ENCODE data around the gene RAB26. TPM values are rescaled to one million over a fixed set of nuclear protein-coding genes. Genes with fewer than 3 reads are reported as not detected.

The RAB26 gene
- polyA plus RNA-seq, 1 donor (not counting 4 experiments of a cell fraction or from before 2014, with no cell fraction given): 0.58 TPM

DNA sequence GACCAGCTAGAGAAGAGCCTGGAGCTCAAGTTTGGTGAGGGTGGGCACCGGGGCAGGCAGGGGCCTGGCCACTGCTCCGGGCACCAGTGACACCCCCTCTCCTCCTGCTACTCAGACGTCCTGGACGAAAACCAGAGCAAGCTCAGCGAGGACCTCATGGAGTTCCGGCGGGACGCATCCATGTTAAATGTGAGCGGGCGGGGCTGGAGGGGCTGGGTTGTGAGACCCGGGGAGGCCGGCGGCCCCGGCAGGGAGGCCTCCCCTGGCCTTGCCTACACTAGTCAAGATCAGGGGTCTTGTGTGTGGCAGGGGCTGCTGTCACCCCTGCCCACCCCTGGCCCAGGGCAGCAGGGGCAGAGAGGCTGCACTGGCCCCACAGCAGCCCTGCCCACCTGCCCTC is 24.9 kb downstream of the RAB26 start:
- TF ChIP-seq, protein P1, sequence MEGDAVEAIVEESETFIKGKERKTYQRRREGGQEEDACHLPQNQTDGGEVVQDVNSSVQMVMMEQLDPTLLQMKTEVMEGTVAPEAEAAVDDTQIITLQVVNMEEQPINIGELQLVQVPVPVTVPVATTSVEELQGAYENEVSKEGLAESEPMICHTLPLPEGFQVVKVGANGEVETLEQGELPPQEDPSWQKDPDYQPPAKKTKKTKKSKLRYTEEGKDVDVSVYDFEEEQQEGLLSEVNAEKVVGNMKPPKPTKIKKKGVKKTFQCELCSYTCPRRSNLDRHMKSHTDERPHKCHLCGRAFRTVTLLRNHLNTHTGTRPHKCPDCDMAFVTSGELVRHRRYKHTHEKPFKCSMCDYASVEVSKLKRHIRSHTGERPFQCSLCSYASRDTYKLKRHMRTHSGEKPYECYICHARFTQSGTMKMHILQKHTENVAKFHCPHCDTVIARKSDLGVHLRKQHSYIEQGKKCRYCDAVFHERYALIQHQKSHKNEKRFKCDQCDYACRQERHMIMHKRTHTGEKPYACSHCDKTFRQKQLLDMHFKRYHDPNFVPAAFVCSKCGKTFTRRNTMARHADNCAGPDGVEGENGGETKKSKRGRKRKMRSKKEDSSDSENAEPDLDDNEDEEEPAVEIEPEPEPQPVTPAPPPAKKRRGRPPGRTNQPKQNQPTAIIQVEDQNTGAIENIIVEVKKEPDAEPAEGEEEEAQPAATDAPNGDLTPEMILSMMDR (optimal IDR thresholded peaks at IDR 0.05 in 1 of 3, IDR thresholded peaks at IDR 0.05 in 1 of 3, conservative IDR thresholded peaks at IDR 0.05 in 1 of 3; ENCODE audit: extremely low read depth in 1 of 3, insufficient read depth in 2 of 3, low read length in 3 of 3): no peak
- TF ChIP-seq EZH2 (IDR thresholded peaks at IDR 0.05; ENCODE audit: low read length): no peak
- H3K4me3 ChIP-seq (ENCODE audit: control insufficient read depth in 2 of 3, extremely low read depth in 1 of 3, insufficient read depth in 2 of 3, low read depth in 1 of 3, low read length in 3 of 3): no peak overlapping the region
- H2AFZ ChIP-seq (ENCODE audit: control insufficient read depth, low read length): no peak overlapping the region
- no peak overlapping the region for H3K27ac ChIP-seq (ENCODE audit: control insufficient read depth, insufficient read depth, low read length)
- H3K4me2 ChIP-seq (ENCODE audit: control insufficient read depth, extremely low read depth, insufficient read depth, low read depth, low read length): no peak overlapping the region
- no peaks in the 10 kb centered on the region for H3K9me3 ChIP-seq (ENCODE audit: control insufficient read depth, low read depth, low read length)
- no peaks in the 10 kb centered on the region for H4K20me1 ChIP-seq (ENCODE audit: control insufficient read depth, extremely low read depth, insufficient read depth, low read length)
- no peak overlapping the region for H3K9ac ChIP-seq (ENCODE audit: control insufficient read depth, extremely low read depth, insufficient read depth, low read length)
- peaks cover 29 to 36% of the 10 kb centered on the region in 2 experiments for H3K36me3 ChIP-seq (ENCODE audit: control insufficient read depth in 2 of 2, extremely low read depth in 1 of 2, insufficient read depth in 2 of 2, low read length in 2 of 2)
- H3K79me2 ChIP-seq (ENCODE audit: control insufficient read depth, insufficient read depth, low read length): no peaks in the 10 kb centered on the region
- no peaks in the 10 kb centered on the region for H3K27me3 ChIP-seq (ENCODE audit: control insufficient read depth, extremely low read depth, insufficient read depth, low read length)
- no peaks in the 10 kb centered on the region for H3K4me1 ChIP-seq (ENCODE audit: control insufficient read depth, extremely low read depth, insufficient read depth, low read length)
- dilution Hi-C loops (cut with MboI; ENCODE audit: extremely low pct_ligation_motif_present, low sequenced_read_pairs): no loop called here
- FAIRE-seq: no peak
- no peaks in the 10 kb centered on the region for H3K9me1 ChIP-seq (ENCODE audit: control insufficient read depth, extremely low read depth, insufficient read depth, low read length)
- no peak for DNase-seq (ENCODE audit: low read depth, low spot score)

DNA sequence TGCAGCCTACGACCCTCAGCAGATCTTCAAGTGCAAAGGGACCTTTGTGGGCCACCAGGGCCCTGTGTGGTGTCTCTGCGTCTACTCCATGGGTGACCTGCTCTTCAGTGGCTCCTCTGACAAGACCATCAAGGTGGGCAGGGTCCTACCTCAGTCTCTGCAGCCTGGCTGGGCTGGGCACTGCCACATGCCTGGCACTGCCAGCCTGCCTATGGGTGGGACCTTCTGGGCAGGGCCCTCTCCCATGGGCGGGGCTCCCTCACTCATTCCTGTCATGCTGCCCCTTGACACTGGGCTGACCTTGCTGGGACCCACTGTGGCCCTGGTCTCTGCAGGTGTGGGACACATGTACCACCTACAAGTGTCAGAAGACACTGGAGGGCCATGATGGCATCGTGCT is 25.5 kb downstream of the RAB26 start:
- H3K9ac ChIP-seq (ENCODE audit: control insufficient read depth, extremely low read depth, insufficient read depth, low read length): no peak overlapping the region
- H2AFZ ChIP-seq (ENCODE audit: control insufficient read depth, low read length): no peak overlapping the region
- no peaks in the 10 kb centered on the region for H3K27me3 ChIP-seq (ENCODE audit: control insufficient read depth, extremely low read depth, insufficient read depth, low read length)
- H3K4me3 ChIP-seq (ENCODE audit: control insufficient read depth in 2 of 3, extremely low read depth in 1 of 3, insufficient read depth in 2 of 3, low read depth in 1 of 3, low read length in 3 of 3): no peak overlapping the region
- dilution Hi-C loops (cut with MboI; ENCODE audit: extremely low pct_ligation_motif_present, low sequenced_read_pairs): no loop called here
- H3K79me2 ChIP-seq (ENCODE audit: control insufficient read depth, insufficient read depth, low read length): no peaks in the 10 kb centered on the region
- TF ChIP-seq EZH2 (IDR thresholded peaks at IDR 0.05; ENCODE audit: low read length): no peak
- TF ChIP-seq, protein P1 (optimal IDR thresholded peaks at IDR 0.05 in 1 of 3, IDR thresholded peaks at IDR 0.05 in 1 of 3, conservative IDR thresholded peaks at IDR 0.05 in 1 of 3; ENCODE audit: extremely low read depth in 1 of 3, insufficient read depth in 2 of 3, low read length in 3 of 3): no peak
- DNase-seq (ENCODE audit: low read depth, low spot score) (no peak), FAIRE-seq (no peak)
- no peaks in the 10 kb centered on the region for H4K20me1 ChIP-seq (ENCODE audit: control insufficient read depth, extremely low read depth, insufficient read depth, low read length)
- peaks cover 26 to 34% of the 10 kb centered on the region in 2 experiments for H3K36me3 ChIP-seq (ENCODE audit: control insufficient read depth in 2 of 2, extremely low read depth in 1 of 2, insufficient read depth in 2 of 2, low read length in 2 of 2)
- no peaks in the 10 kb centered on the region for H3K9me1 ChIP-seq (ENCODE audit: control insufficient read depth, extremely low read depth, insufficient read depth, low read length)
- H3K9me3 ChIP-seq (ENCODE audit: control insufficient read depth, low read depth, low read length): no peaks in the 10 kb centered on the region
- no peak overlapping the region for H3K27ac ChIP-seq (ENCODE audit: control insufficient read depth, insufficient read depth, low read length)
- no peaks in the 10 kb centered on the region for H3K4me1 ChIP-seq (ENCODE audit: control insufficient read depth, extremely low read depth, insufficient read depth, low read length)
- no peak overlapping the region for H3K4me2 ChIP-seq (ENCODE audit: control insufficient read depth, extremely low read depth, insufficient read depth, low read depth, low read length)
